Fibroblast of skin of left quadriceps (primary cell): ENCODE results near the gene TRPM8.

Experiments used
- DNase-seq, 2 experiments: peaks; one replicate each; pipeline ENCODE4 v3.0.0-alpha.2; 2013; ENCODE audit warnings: low read depth in 2 of 2

Gene TRPM8

GRCh38 chr2:234001380-234002160 is 84.4 kb downstream of the TRPM8 start:
- DNase-seq = no peak

GRCh38 chr2:234002281-234002680 is 85.1 kb downstream of the TRPM8 start:
- no peak for DNase-seq

GRCh38 chr2:234003972-234004617 is 86.9 kb downstream of the TRPM8 start:
- DNase-seq = peak; percentile 55 to 64

GRCh38 chr2:234005126-234005525 is 88.0 kb downstream of the TRPM8 start:
- no peak for DNase-seq

GRCh38 chr2:234006501-234006900 is 89.3 kb downstream of the TRPM8 start:
- DNase-seq = no peak

- no peak for DNase-seq
Measured at GRCh38 chr2:234014427-234014826, 97.3 kb downstream of the TRPM8 start.

- no peak for DNase-seq
Measured at GRCh38 chr2:234015861-234016260, 98.7 kb downstream of the TRPM8 start.

- no peak for DNase-seq
Measured at GRCh38 chr2:234019896-234020295, 102.7 kb downstream of the TRPM8 start.

- DNase-seq = no peak
Measured at GRCh38 chr2:234020332-234020731, 103.2 kb downstream of the TRPM8 start.

- DNase-seq = no peak
Measured at GRCh38 chr2:234022424-234022823, 105.3 kb downstream of the TRPM8 start.

GRCh38 chr2:234024304-234024703 is 107.1 kb downstream of the TRPM8 start:
- no peak for DNase-seq

GRCh38 chr2:234025466-234025865 is 108.3 kb downstream of the TRPM8 start:
- DNase-seq = no peak

- DNase-seq = no peak
Measured at GRCh38 chr2:234025891-234026401, 108.8 kb downstream of the TRPM8 start.

- no peak for DNase-seq
Measured at GRCh38 chr2:234026693-234027254, 109.6 kb downstream of the TRPM8 start.

GRCh38 chr2:234027641-234028040 is 110.5 kb downstream of the TRPM8 start:
- no peak for DNase-seq

GRCh38 chr2:234029150-234029733 is 112.1 kb downstream of the TRPM8 start:
- no peak for DNase-seq

- DNase-seq = no peak
Measured at GRCh38 chr2:234031207-234031606, 114.0 kb downstream of the TRPM8 start.

- DNase-seq = peak; percentile 46 to 53
Measured at GRCh38 chr2:234032279-234032856, 115.2 kb downstream of the TRPM8 start.

- DNase-seq = no peak
Measured at GRCh38 chr2:234033174-234033573, 116.0 kb downstream of the TRPM8 start.

- DNase-seq = no peak
Measured at GRCh38 chr2:234033885-234034284, 116.7 kb downstream of the TRPM8 start.

- DNase-seq = peak in 1 of 2 experiments; percentile 9
Measured at GRCh38 chr2:234038076-234038802, 121.1 kb downstream of the TRPM8 start.
